Activated CD4-positive, CD25-positive, alpha-beta regulatory T cell treated with anti-CD3 and anti-CD28 coated beads, Interleukin-2, amount 50 U/mL, for 16 hours (primary cell): ENCODE data around the gene TEAD1.

ENCODE experiments used
- DNase-seq: peaks from one replicate; pipeline ENCODE4 v3.0.0-alpha.2; 2020; ENCODE audit warnings: low read depth, low spot score

Gene TEAD1

GRCh38 chr11:12809864-12810567 lies 135.8 kb downstream of the TEAD1 start:
- no peak for DNase-seq

GRCh38 chr11:12810568-12810894 lies 136.3 kb downstream of the TEAD1 start:
- no peak for DNase-seq

- no peak for DNase-seq
These were observed 137.6 kb downstream of the TEAD1 start for GRCh38 chr11:12811861-12812260.

GRCh38 chr11:12812849-12813248 lies 138.6 kb downstream of the TEAD1 start:
- no peak for DNase-seq

- no peak for DNase-seq
These were observed 139.4 kb downstream of the TEAD1 start for GRCh38 chr11:12813371-12814225.

GRCh38 chr11:12815129-12815480 lies 140.9 kb downstream of the TEAD1 start:
- DNase-seq: no peak

GRCh38 chr11:12815931-12816494 lies 141.8 kb downstream of the TEAD1 start:
- DNase-seq: no peak

- DNase-seq: no peak
These were observed 143.6 kb downstream of the TEAD1 start for GRCh38 chr11:12817681-12818332.

- no peak for DNase-seq
These were observed 144.3 kb downstream of the TEAD1 start for GRCh38 chr11:12818333-12819015.

- DNase-seq: no peak
These were observed 148.3 kb downstream of the TEAD1 start for GRCh38 chr11:12822392-12823022.

- DNase-seq: no peak
These were observed 150.2 kb downstream of the TEAD1 start for GRCh38 chr11:12824281-12825041.

GRCh38 chr11:12826441-12826840 lies 152.2 kb downstream of the TEAD1 start:
- no peak for DNase-seq

GRCh38 chr11:12827369-12827768 lies 153.1 kb downstream of the TEAD1 start:
- DNase-seq: no peak

- DNase-seq: no peak
These were observed 153.9 kb downstream of the TEAD1 start for GRCh38 chr11:12827929-12828812.

- no peak for DNase-seq
These were observed 154.9 kb downstream of the TEAD1 start for GRCh38 chr11:12829131-12829530.

GRCh38 chr11:12829540-12830314 lies 155.5 kb downstream of the TEAD1 start:
- no peak for DNase-seq

GRCh38 chr11:12831471-12832202 lies 157.4 kb downstream of the TEAD1 start:
- no peak for DNase-seq
